CD4-positive, alpha-beta T cell treated with Interferon gamma for 1 hour (primary cell): ENCODE measurements around the gene CTNND2.

Experiments
- DNase-seq: peaks from one replicate; pipeline ENCODE4 v3.0.0-alpha.2; 2020

The CTNND2 gene

GRCh38 chr5:11239261-11240015 is 664.8 kb downstream of the CTNND2 start:
- no peak for DNase-seq

GRCh38 chr5:11234501-11234911 is 669.7 kb downstream of the CTNND2 start:
- peak; percentile 4 for DNase-seq

- DNase-seq, result no peak
Observed at GRCh38 chr5:11230890-11231289, 673.4 kb downstream of the CTNND2 start.

- DNase-seq, result no peak
Observed at GRCh38 chr5:11227064-11227463, 677.2 kb downstream of the CTNND2 start.

GRCh38 chr5:11224436-11225187 is 679.6 kb downstream of the CTNND2 start:
- DNase-seq, result no peak

GRCh38 chr5:11222169-11222568 is 682.1 kb downstream of the CTNND2 start:
- no peak for DNase-seq

- no peak for DNase-seq
Observed at GRCh38 chr5:11214864-11215644, 689.2 kb downstream of the CTNND2 start.

GRCh38 chr5:11212706-11213105 is 691.5 kb downstream of the CTNND2 start:
- DNase-seq, result no peak

- no peak for DNase-seq
Observed at GRCh38 chr5:11197726-11198125, 706.5 kb downstream of the CTNND2 start.

GRCh38 chr5:11191673-11192072 is 712.6 kb downstream of the CTNND2 start:
- DNase-seq, result no peak

- DNase-seq, result no peak
Observed at GRCh38 chr5:11182441-11183080, 721.7 kb downstream of the CTNND2 start.

GRCh38 chr5:11181940-11182339 is 722.3 kb downstream of the CTNND2 start:
- no peak for DNase-seq

GRCh38 chr5:11180890-11181289 is 723.4 kb downstream of the CTNND2 start:
- no peak for DNase-seq

- no peak for DNase-seq
Observed at GRCh38 chr5:11177999-11178711, 726.1 kb downstream of the CTNND2 start.

- DNase-seq, result no peak
Observed at GRCh38 chr5:11174591-11174990, 729.7 kb downstream of the CTNND2 start.

- no peak for DNase-seq
Observed at GRCh38 chr5:11172484-11172883, 731.8 kb downstream of the CTNND2 start.

- DNase-seq, result no peak
Observed at GRCh38 chr5:11171236-11171635, 733.0 kb downstream of the CTNND2 start.

- no peak for DNase-seq
Observed at GRCh38 chr5:11166923-11167322, 737.3 kb downstream of the CTNND2 start.

- no peak for DNase-seq
Observed at GRCh38 chr5:11164531-11165294, 739.5 kb downstream of the CTNND2 start.

GRCh38 chr5:11157132-11157531 is 747.1 kb downstream of the CTNND2 start:
- no peak for DNase-seq

GRCh38 chr5:11153670-11154382 is 750.4 kb downstream of the CTNND2 start:
- no peak for DNase-seq
